HCT116 (cell line): ENCODE data around the gene CPLX3. TPM values are rescaled to one million over a fixed set of nuclear protein-coding genes. Genes with fewer than 3 reads are reported as not detected.
A peak's percentile ranks its signal among the peaks of the same experiment; 100 is the strongest.

Experiments used
- ATAC-seq: fragments of 200-7000 bp; cut with Tn5 transposase; 2 replicates; pipeline ENCODE4 v1.9.1; 2020; ENCODE audit warnings: mild to moderate bottlenecking, moderate library complexity
- BruUV-seq: library from RNA; stranded (reverse); fragments of 400-500 nt; replicated peaks from 2 replicates; lab custom pipeline; 2021; lab: Mats Ljungman, UMichigan
- CTCF ChIA-PET: fragments of 300-600 bp; sonication (Branson Sonifier 250); formaldehyde crosslinking; loops from one replicate; lab custom pipeline; 2021; ENCODE audit warnings: antibody characterized with exemption; lab: Charles Lee
- POLR2A ChIA-PET: fragments of 300-600, 350-600 bp; sonication (Branson Sonifier 250); formaldehyde crosslinking; loops from one replicate; lab custom pipeline; 2021; ENCODE audit warnings: antibody characterized with exemption; lab: Charles Lee
- RAD21 ChIA-PET, 2 experiments: fragments of 300-600 bp; sonication (Branson Sonifier 250); formaldehyde crosslinking; loops; one replicate each; lab custom pipeline; 2023; ENCODE audit warnings: low total read pairs in 2 of 2; ENCODE audit not compliant: uncharacterized antibody in 2 of 2, unreplicated experiment in 2 of 2, low non-redundant PET in 1 of 2; lab: Charles Lee
- DNase-seq: peaks from one replicate; pipeline ENCODE4 v3.0.0-alpha.2; 2010; ENCODE audit warnings: low read depth, low spot score
- H2AFZ ChIP-seq: fragments of 200-600 bp; shearing (Covaris generic), sonication (generic); 2 replicates; pipeline ENCODE4 v1.6.1; 2017; ENCODE audit warnings: low read depth, mixed run types, mixed read lengths, antibody characterized with exemption, low read length; ENCODE audit not compliant: poor library complexity, severe bottlenecking
- H3K27ac ChIP-seq: 2 replicates; pipeline ENCODE4 v1.5.1; 2012; ENCODE audit warnings: low read depth, low read length
- H3K27me3 ChIP-seq: fragments of 200-600 bp; sonication (generic); 2 replicates; pipeline ENCODE4 v1.6.1; 2016; ENCODE audit warnings: mixed run types, low read length, mixed read lengths; ENCODE audit not compliant: insufficient read depth
- H3K36me3 ChIP-seq, 2 experiments: fragments of 200-500 bp in 1 of 2; fragments of 200-600 bp in 1 of 2; sonication (Bioruptor generic) in 1 of 2; sonication (generic) in 1 of 2; 2 replicates each; pipeline versions ENCODE4 v1.5.1 to v1.6.1; 2014 to 2016; ENCODE audit warnings: low read length in 2 of 2, inconsistent platforms in 1 of 2, mixed read lengths in 1 of 2, mixed run types in 1 of 2; ENCODE audit not compliant: insufficient read depth in 2 of 2, control insufficient read depth in 1 of 2
- H3K4me1 ChIP-seq, 2 experiments: fragments of 200-600 bp in 1 of 2; sonication (generic) in 1 of 2; 2 replicates each; pipeline versions ENCODE4 v1.5.1 to v1.6.1; 2012 to 2017; ENCODE audit warnings: low read length in 2 of 2, inconsistent platforms in 1 of 2, mild to moderate bottlenecking in 1 of 2, mixed read lengths in 1 of 2, mixed run types in 1 of 2, moderate library complexity in 1 of 2; ENCODE audit not compliant: insufficient read depth in 2 of 2, control insufficient read depth in 1 of 2
- H3K4me2 ChIP-seq: fragments of 200-600 bp; sonication (generic); 2 replicates; pipeline ENCODE4 v1.6.1; 2017; ENCODE audit warnings: mixed run types, low read length, mixed read lengths
- H3K4me3 ChIP-seq, 2 experiments: fragments of 200-600 bp in 1 of 2; sonication (generic) in 1 of 2; replicated peaks in 1 of 2; 2 replicates each; pipeline ENCODE4 v1.5.1; 2011 to 2016; ENCODE audit warnings: low read length in 2 of 2, control low read depth in 1 of 2, low read depth in 1 of 2, mild to moderate bottlenecking in 1 of 2, mixed read lengths in 1 of 2, mixed run types in 1 of 2
- H3K79me2 ChIP-seq: fragments of 200-600 bp; sonication (generic); 2 replicates; pipeline ENCODE4 v1.6.1; 2017; ENCODE audit warnings: mild to moderate bottlenecking, mixed run types, low read length, moderate library complexity, mixed read lengths; ENCODE audit not compliant: insufficient read depth
- H3K9ac ChIP-seq: fragments of 200-600 bp; sonication (generic); 2 replicates; pipeline ENCODE4 v1.6.1; 2016; ENCODE audit warnings: low read length, mixed read lengths
- H3K9me2 ChIP-seq: fragments of 200-600 bp; sonication (generic), shearing (Covaris generic); 2 replicates; pipeline ENCODE4 v1.6.1; 2017; ENCODE audit warnings: mixed run types, mild to moderate bottlenecking, moderate library complexity; ENCODE audit not compliant: insufficient read depth
- H3K9me3 ChIP-seq, 2 experiments: fragments of 200-500 bp in 1 of 2; fragments of 200-600 bp in 1 of 2; sonication (Bioruptor generic) in 1 of 2; sonication (generic) in 1 of 2; 2 replicates each; pipeline ENCODE4 v1.6.1; 2014 to 2017; ENCODE audit warnings: low read length in 2 of 2, mixed read lengths in 2 of 2, inconsistent platforms in 1 of 2, low read depth in 1 of 2, mild to moderate bottlenecking in 1 of 2, mixed run types in 1 of 2, moderate library complexity in 1 of 2; ENCODE audit not compliant: control insufficient read depth in 1 of 2, insufficient read depth in 1 of 2
- H4K20me1 ChIP-seq: fragments of 200-600 bp; sonication (generic), shearing (Covaris generic); 2 replicates; pipeline ENCODE4 v1.6.1; 2017; ENCODE audit warnings: mixed run types, mild to moderate bottlenecking, moderate library complexity; ENCODE audit not compliant: insufficient read depth
- CEBPB ChIP-seq: IDR thresholded peaks from 2 replicates; pipeline ENCODE4 v1.6.1; 2012; ENCODE audit warnings: low read depth
- CTCF ChIP-seq, 3 experiments: fragments of 200-600 bp in 1 of 3; sonication (generic) in 1 of 3; IDR thresholded peaks in 2 of 3; conservative IDR thresholded peaks in 1 of 3; 2 replicates each; pipeline ENCODE4 v1.5.1; 2012 to 2017; ENCODE audit warnings: low read depth in 2 of 3, low read length in 2 of 3, antibody characterized with exemption in 1 of 3, borderline replicate concordance in 1 of 3, control low read depth in 1 of 3, mild to moderate bottlenecking in 1 of 3, mixed read lengths in 1 of 3, mixed run types in 1 of 3, moderate library complexity in 1 of 3; ENCODE audit not compliant: insufficient read depth in 1 of 3
- EZH2phosphoT487 ChIP-seq: fragments of 200-600 bp; IDR thresholded peaks from 2 replicates; pipeline ENCODE4 v1.6.1; 2018; ENCODE audit warnings: antibody characterized with exemption, borderline replicate concordance
- POLR2AphosphoS5 ChIP-seq: IDR thresholded peaks from 2 replicates; pipeline ENCODE4 v1.6.1; 2011; ENCODE audit warnings: mild to moderate bottlenecking, low read depth, low read length, moderate library complexity
- RAD21 ChIP-seq: IDR thresholded peaks from 2 replicates; pipeline ENCODE4 v1.6.1; 2012; ENCODE audit warnings: low read depth, mild to moderate bottlenecking
- intact Hi-C: fragments of 100-400 bp; cut with micrococcal nuclease; formaldehyde crosslinking; loops from 2 replicates; pipeline ENCODE4 v1.10.0; 2022
- total RNA-seq: library from RNA; stranded (reverse); gene quantifications from one replicate; pipeline ENCODE4 v1.2.1, GENCODE V29; 2021; ENCODE audit not compliant: unreplicated experiment

The CPLX3 gene
- total RNA-seq, 1 experiment from 2014 or later: not detected

- no peaks in the 10 kb centered on the region for H3K79me2 ChIP-seq
- no peak overlapping the region for H3K4me3 ChIP-seq
- no peak overlapping the region for H2AFZ ChIP-seq
- no peak for ATAC-seq
- H3K27me3 ChIP-seq: peaks cover 3% of the 10 kb centered on the region; the same call in 1 of the 2 replicates
- H3K4me2 ChIP-seq: no peak overlapping the region
- BruUV-seq: no TSS peak
- peaks cover 0 to 9% of the 10 kb centered on the region in 2 experiments; a peak in 2 of 4 replicates for H3K4me1 ChIP-seq
- no peak overlapping the region for H3K27ac ChIP-seq
- no peaks in the 10 kb centered on the region for H3K9me2 ChIP-seq
- TF ChIP-seq EZH2phosphoT487 (no peak), CEBPB (no peak)
- TF ChIP-seq, all 23 proteins: peak for 0
- CTCF ChIA-PET: no interaction called here
- intact Hi-C loops: no loop called here
- no peaks in the 10 kb centered on the region for H3K9me3 ChIP-seq
- no peak for DNase-seq
- H3K9ac ChIP-seq: no peak overlapping the region
- RAD21 ChIA-PET: no interaction called here
- POLR2A ChIA-PET: no interaction called here
- no peaks in the 10 kb centered on the region for H4K20me1 ChIP-seq
- no peaks in the 10 kb centered on the region for H3K36me3 ChIP-seq
Observed at GRCh38 chr15:74833376-74834107, 7.1 kb downstream of the CPLX3 start.

GRCh38 chr15:74835312-74835823 lies 8.9 kb downstream of the CPLX3 start:
- H3K9me3 ChIP-seq: no peaks in the 10 kb centered on the region
- H3K9me2 ChIP-seq: no peaks in the 10 kb centered on the region
- H3K4me3 ChIP-seq: no peak overlapping the region
- peaks cover 0 to 9% of the 10 kb centered on the region in 2 experiments; a peak in 2 of 4 replicates for H3K4me1 ChIP-seq
- no peak overlapping the region; the same call in 1 of the 2 replicates for H3K27ac ChIP-seq
- H2AFZ ChIP-seq: no peak overlapping the region
- TF ChIP-seq CTCF (IDR thresholded peaks at IDR 0.05 in 2 of 3, conservative IDR thresholded peaks at IDR 0.05 in 1 of 3; ENCODE audit: borderline replicate concordance in 1 of 3, insufficient read depth in 1 of 3, low read depth in 2 of 3, low read length in 2 of 3): peak; percentile 93 to 98 (median 96)
- peak; percentile 78 for TF ChIP-seq RAD21
- TF ChIP-seq POLR2AphosphoS5: no peak
- H3K4me2 ChIP-seq: no peak overlapping the region
- H3K79me2 ChIP-seq: no peaks in the 10 kb centered on the region
- RAD21 ChIA-PET: no interaction called here
- no peaks in the 10 kb centered on the region for H4K20me1 ChIP-seq
- peak; percentile 97 for ATAC-seq
- DNase-seq: peak; percentile 69
- CTCF ChIA-PET: interaction anchor here (0.7 to 1.5 kb wide), 4 partner anchors 10 to 121 kb away, joined by 3 to 5 read pairs (median 3); partner anchors contain the start of gene RPP25
- peaks cover 2% of the 10 kb centered on the region in 2 experiments; a peak in 1 of 4 replicates for H3K36me3 ChIP-seq
- BruUV-seq: no TSS peak
- H3K27me3 ChIP-seq: no peaks in the 10 kb centered on the region
- POLR2A ChIA-PET: no interaction called here
- no peak overlapping the region for H3K9ac ChIP-seq
- intact Hi-C loops: loop anchor here (1.0 kb wide), 1 partner anchor 64 kb away; no protein-coding TSS in a partner anchor
